Motor neuron (in vitro differentiated cells): ENCODE data around the gene BRCA1. TPM values are rescaled to one million over a fixed set of nuclear protein-coding genes. Genes with fewer than 3 reads are reported as not detected.
"Not testable (repeated sequence)": the region's sequence is repeated elsewhere in the genome, so short reads cannot be mapped to it uniquely, and the experiment has no call there.

ENCODE experiments used
- ATAC-seq, 8 experiments: fragments of 200-7000 bp; cut with Tn5 transposase; replicated peaks in 6 of 8; 2 replicates each; pipeline ENCODE4 v1.8.0; 2021; ENCODE audit warnings: mild to moderate bottlenecking in 8 of 8, moderate library complexity in 8 of 8
- H3K27ac ChIP-seq, 2 donors: fragments of 250-450 bp; sonication (Bioruptor Pico); 2 replicates each; pipeline ENCODE4 v1.9.0; 2021; ENCODE audit warnings: antibody characterized with exemption in 2 of 2, mild to moderate bottlenecking in 2 of 2, moderate library complexity in 1 of 2
- H3K4me1 ChIP-seq, 2 donors: fragments of 250-450 bp; sonication (Bioruptor Pico); replicated peaks in 1 of 2; 2 replicates each; pipeline ENCODE4 v1.6.1; 2021; ENCODE audit warnings: antibody characterized with exemption in 2 of 2, mild to moderate bottlenecking in 2 of 2, moderate library complexity in 1 of 2
- H3K4me3 ChIP-seq, 5 donors: fragments of 250-450 bp; sonication (Bioruptor Pico); 2 replicates each; pipeline ENCODE4 v1.9.0; 2021; ENCODE audit warnings: antibody characterized with exemption in 5 of 5, mild to moderate bottlenecking in 5 of 5, moderate library complexity in 4 of 5
- WGBS, 10 experiments: fragments of 450-650 bp; shearing (Covaris generic); methylation state at CpG; one replicate each; pipeline ENCODE4 v1.0.0; 2022; 5-methylcytosine and 5-hydroxymethylcytosine counted together
- in situ Hi-C, 9 experiments: fragments of 400-800 bp; cut with MboI; loops; one replicate each; pipeline ENCODE4 v1.15.0; 2021; ENCODE audit warnings: low sequenced_read_pairs in 9 of 9, low pct_unique_long_range_greater_than_20kb in 2 of 9; ENCODE audit not compliant: unreplicated experiment in 9 of 9
- total RNA-seq, 8 experiments: library from RNA; unstranded; fragments of 300-600 nt; gene quantifications; 2 replicates each; pipeline versions ENCODE4 v1.2.3 to v1.2.4, GENCODE V29; 2022

The BRCA1 gene
- total RNA-seq, 8 experiments from 2014 or later: 3.2 to 30.0 (median 6.9) TPM

DNA sequence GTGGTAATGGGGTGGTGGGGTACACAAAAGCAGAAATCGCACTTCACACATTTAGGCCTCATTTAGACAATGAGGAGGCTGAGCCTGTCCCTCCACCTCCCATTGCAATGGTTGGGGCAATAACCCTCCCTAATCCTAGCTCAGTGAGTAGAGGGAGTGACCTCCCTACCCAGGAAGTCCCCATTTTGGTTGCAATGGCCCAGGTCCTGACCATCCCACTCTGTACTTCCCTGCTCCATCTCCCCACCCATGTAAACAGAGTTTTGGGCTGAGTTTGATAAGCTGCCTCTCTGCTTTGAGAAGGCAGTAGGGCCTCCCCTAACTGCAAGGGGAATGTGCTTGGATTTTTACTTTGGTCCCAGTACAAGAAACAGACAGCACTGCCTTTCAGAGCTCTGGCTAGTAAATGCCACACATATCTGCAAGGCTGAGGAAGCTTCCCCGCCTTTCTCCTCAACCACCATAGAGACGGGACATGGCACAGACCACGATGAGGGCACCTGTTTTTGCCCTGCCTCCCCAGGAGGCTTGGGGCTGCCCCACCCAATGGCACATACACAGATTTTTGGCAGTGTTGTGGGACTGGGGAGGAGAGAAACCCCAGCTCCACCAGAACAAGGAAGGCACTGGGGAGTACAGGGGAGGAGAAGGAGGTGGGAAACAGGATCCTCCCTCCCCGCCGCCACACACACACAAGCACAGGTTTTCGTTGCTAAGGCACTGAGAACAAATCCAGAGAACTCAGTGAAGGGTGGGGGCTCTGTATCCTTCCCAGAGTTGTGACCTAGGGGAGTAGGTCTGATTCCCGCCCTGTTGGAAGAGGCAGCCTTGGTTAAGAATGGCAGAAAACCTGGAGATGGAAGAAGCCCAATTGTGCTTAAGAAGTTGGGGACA, 110.3 kb downstream of the BRCA1 start:
- WGBS, 10 experiments: 60 to 100% (median 100%) methylated on average over 1 to 7 of the region's 8 CpGs; no CpG with 5 or more reads in 5 of the 10 experiments
- peak in 3 of 8 experiments; percentile 3 to 5 (median 4) for ATAC-seq
- H3K27ac ChIP-seq: no peak overlapping the region
- peaks cover 24 to 46% of the 10 kb centered on the region in 2 donors for H3K4me1 ChIP-seq
- no peak overlapping the region for H3K4me3 ChIP-seq
- in situ Hi-C loops: loop anchor here in 1 of 9 experiments (25.0 kb wide), 1 partner anchor 322 kb away; no protein-coding TSS in a partner anchor

GRCh38 chr17:43014020-43014648, 111.0 kb downstream of the BRCA1 start:
- in situ Hi-C loops: loop anchor here in 1 of 9 experiments (25.0 kb wide), 1 partner anchor 323 kb away; no protein-coding TSS in a partner anchor

DNA sequence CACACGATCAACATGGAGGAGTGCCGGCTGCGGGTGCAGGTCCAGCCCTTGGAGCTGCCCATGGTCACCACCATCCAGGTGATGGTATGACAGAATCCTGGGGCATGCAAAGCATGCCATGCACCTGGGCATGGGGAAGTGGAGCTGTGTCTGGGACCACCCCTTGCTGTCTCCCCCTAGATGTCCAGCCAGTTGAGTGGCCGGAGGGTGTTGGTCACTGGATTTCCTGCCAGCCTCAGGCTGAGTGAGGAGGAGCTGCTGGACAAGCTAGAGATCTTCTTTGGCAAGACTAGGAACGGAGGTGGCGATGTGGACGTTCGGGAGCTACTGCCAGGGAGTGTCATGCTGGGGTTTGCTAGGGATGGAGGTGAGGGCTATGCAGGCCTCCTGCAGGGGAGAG, 111.9 kb downstream of the BRCA1 start:
- in situ Hi-C loops: loop anchor here in 1 of 9 experiments (25.0 kb wide), 1 partner anchor 324 kb away; no protein-coding TSS in a partner anchor
- ATAC-seq: peak in 1 of 8 experiments; percentile 4
- Histone ChIP-seq H3K27ac (no peak overlapping the region), H3K4me1 (peaks cover 8 to 30% of the 10 kb centered on the region in 2 donors), H3K4me3 (no peak overlapping the region)
- 50 to 100% (median 91%) methylated on average over 1 to 5 of the region's 8 CpGs; no CpG with 5 or more reads in 5 of the 10 experiments for WGBS, 10 experiments

More at GRCh38 chr17:43014020-43014648, 111.0 kb downstream of the BRCA1 start:
- WGBS, 10 experiments: 71 to 100% (median 90%) methylated on average over 1 to 2 of the region's 12 CpGs; no CpG with 5 or more reads in 5 of the 10 experiments
- Histone ChIP-seq H3K4me1 (peaks cover 16 to 39% of the 10 kb centered on the region in 2 donors), H3K4me3 (no peak overlapping the region), H3K27ac (no peak overlapping the region)
- ATAC-seq: peak in 2 of 8 experiments; percentile 4 to 6

- in situ Hi-C loops: loop anchor here in 1 of 9 experiments (25.0 kb wide), 1 partner anchor 325 kb away; no protein-coding TSS in a partner anchor
- no peak overlapping the region for H3K27ac ChIP-seq
Measured at GRCh38 chr17:43011728-43012472, 113.3 kb downstream of the BRCA1 start.

GRCh38 chr17:43010667-43011308, 114.4 kb downstream of the BRCA1 start:
- WGBS, 10 experiments: 60 to 94% (median 84%) methylated on average over 1 to 5 of the region's 5 CpGs
- in situ Hi-C loops: loop anchor here in 1 of 9 experiments (25.0 kb wide), 1 partner anchor 327 kb away; no protein-coding TSS in a partner anchor
- H3K4me3 ChIP-seq: no peak overlapping the region
- H3K27ac ChIP-seq: no peak overlapping the region
- H3K4me1 ChIP-seq: peaks cover 0 to 17% of the 10 kb centered on the region in 2 donors
- ATAC-seq: no peak

More at GRCh38 chr17:43011728-43012472, 113.3 kb downstream of the BRCA1 start:
- 53 to 100% (median 85%) methylated on average over 1 to 6 of the region's 15 CpGs; no CpG with 5 or more reads in 2 of the 10 experiments for WGBS, 10 experiments
- Histone ChIP-seq H3K4me1 (peaks cover 0 to 22% of the 10 kb centered on the region in 2 donors), H3K4me3 (no peak overlapping the region)
- ATAC-seq: no peak

DNA sequence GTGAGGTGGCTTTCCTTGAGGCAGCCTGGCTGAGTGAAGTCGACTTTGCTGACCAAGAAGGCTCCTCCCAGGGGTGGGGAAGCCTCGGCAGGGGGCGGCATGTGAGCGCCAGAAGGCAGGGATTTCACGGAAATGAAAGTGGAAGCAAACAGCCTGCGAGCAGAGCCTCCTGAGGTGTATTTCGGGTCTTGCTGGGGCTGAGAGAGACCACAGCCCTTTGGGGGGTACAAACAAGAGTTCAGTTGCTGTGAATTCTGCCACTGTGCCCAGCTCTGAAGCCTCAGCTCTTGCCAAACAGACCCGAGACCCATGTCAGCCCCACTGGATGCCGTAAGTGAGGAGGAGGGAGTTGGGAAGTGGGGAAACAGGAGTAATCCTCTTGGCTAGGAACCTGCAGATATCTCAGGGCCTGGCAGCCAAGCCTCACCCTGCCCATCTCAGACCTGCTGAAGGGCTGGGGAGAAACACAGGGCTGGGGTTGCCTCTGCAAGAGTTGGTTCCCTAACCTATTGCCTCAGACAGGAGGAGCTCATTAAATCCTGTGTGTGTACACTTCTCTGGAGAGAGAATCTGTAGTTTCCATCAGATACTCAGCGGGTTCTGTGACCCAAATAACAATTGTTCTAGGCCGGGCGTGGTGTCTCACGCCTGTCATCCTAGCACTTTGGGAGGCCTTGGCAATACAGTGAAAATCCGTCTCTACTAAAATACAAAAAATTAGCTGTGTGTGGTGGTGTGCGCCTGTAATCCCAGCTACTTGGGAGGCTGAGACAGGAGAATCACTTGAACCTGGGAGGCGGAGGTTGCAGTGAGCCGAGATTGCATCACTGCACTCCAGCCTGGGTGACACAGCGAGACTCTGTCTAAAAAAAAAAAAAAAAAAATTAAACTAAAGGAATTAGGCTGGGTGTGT, 118.3 kb downstream of the BRCA1 start, which contains the start of gene IFI35:
TSS of gene IFI35 (plus strand) at position 146 of the 913 bp plus-strand sequence. CDS start at position 310, 164 bp downstream.
- no peaks in the 10 kb centered on the region for H3K4me1 ChIP-seq
- in situ Hi-C loops: loop anchor here in 1 of 9 experiments (25.0 kb wide), 1 partner anchor 330 kb away; no protein-coding TSS in a partner anchor
- H3K27ac ChIP-seq: peak within 1 kb of the TSS; percentile 48 to 49
- peak; percentile 70 to 85 (median 80) for ATAC-seq
- peak within 1 kb of the TSS in 3 of 5 donors; percentile 17 to 24 (median 22) for H3K4me3 ChIP-seq
- 0 to 70% (median 25%) methylated on average over 1 to 10 of the region's 18 CpGs; no CpG with 5 or more reads in 3 of the 10 experiments for WGBS, 10 experiments

- WGBS, 10 experiments: 60 to 100% (median 96%) methylated on average over 1 to 3 of the region's 5 CpGs; no CpG with 5 or more reads in 4 of the 10 experiments
- H3K27ac ChIP-seq: no peak overlapping the region
- peak in 3 of 8 experiments; percentile 1 to 11 (median 7) for ATAC-seq
- no peak overlapping the region for H3K4me3 ChIP-seq
- peaks cover 7 to 10% of the 10 kb centered on the region in 2 donors for H3K4me1 ChIP-seq
- in situ Hi-C loops: loop anchor here in 1 of 9 experiments (25.0 kb wide), 1 partner anchor 334 kb away; no protein-coding TSS in a partner anchor
Measured at GRCh38 chr17:43003542-43004172, 121.5 kb downstream of the BRCA1 start.

DNA sequence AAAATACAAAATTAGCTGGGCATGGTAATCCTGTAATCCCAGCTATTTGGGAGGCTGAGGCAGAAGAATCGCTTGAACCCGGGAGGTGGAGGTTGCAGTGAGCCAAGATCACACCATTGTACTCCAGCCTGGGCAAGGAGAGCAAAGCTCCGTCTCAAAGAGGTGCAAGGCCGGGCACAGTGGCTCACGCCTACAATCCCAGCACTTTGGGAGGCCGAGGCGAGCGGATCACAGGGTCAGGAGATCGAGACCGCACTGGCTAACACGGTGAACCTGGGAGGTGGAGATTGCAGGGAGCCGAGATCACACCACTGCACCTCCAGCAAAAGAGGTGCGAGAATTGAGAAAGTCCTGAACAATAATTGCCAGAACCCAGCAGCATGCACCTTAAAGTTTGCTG, 124.3 kb downstream of the BRCA1 start:
- H3K4me3 ChIP-seq, ATAC-seq, H3K27ac ChIP-seq: not testable (repeated sequence)
- in situ Hi-C loops: loop anchor here in 1 of 9 experiments (25.0 kb wide), 1 partner anchor 336 kb away; no protein-coding TSS in a partner anchor
- WGBS, 10 experiments: 80 to 100% (median 94%) methylated on average over 2 to 8 of the region's 13 CpGs; no CpG with 5 or more reads in 6 of the 10 experiments
- peaks cover 10 to 13% of the 10 kb centered on the region in 2 donors for H3K4me1 ChIP-seq

DNA sequence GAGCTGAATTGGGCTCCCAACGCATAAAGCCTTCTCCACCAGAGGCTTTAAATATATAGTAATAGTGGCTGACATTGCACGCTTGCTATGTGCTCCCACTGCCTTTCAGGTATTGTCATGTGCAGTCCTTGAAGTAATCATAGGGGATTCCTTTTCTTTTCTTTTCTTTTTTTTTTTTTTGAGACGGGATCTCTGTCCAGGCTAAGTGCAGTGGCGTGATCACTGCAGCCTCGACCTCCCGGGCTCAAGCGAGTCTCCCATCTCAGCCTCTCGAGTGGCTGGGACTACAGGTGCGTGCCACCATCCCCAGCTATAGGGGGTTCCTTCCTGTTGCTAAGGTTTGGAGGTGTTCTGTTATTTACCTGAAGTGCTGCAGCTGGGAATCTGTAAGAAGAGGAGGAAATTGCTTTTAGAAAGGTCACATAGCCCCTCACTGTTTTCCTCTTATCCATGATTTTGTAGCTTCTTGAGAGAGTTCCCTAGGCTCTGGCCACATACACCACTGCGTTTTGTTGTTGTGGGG, 126.1 kb downstream of the BRCA1 start:
- 2 to 33% (median 9%) methylated on average over 1 to 9 of the region's 10 CpGs; no CpG with 5 or more reads in 3 of the 10 experiments for WGBS, 10 experiments
- Histone ChIP-seq H3K27ac (peak overlapping the region; percentile 72 to 94), H3K4me3 (peak overlapping the region; percentile 49 to 75 (median 60)), H3K4me1 (peaks cover 10 to 13% of the 10 kb centered on the region in 2 donors)
- in situ Hi-C loops: no loop called here
- no peak for ATAC-seq
